ELR (cell line): ENCODE results near the gene GNA12.
"Not testable (repeated sequence)": the region's sequence is repeated elsewhere in the genome, so short reads cannot be mapped to it uniquely, and the experiment has no call there.

Source experiments
- DNase-seq: peaks from one replicate; pipeline ENCODE4 v3.0.0-alpha.2; 2015; ENCODE audit warnings: low read depth

Gene GNA12

GRCh38 chr7:2711895-2712675 lies 132.0 kb downstream of the GNA12 start:
- DNase-seq: no peak

GRCh38 chr7:2710901-2711551 lies 133.1 kb downstream of the GNA12 start:
- DNase-seq: peak; percentile 25

- no peak for DNase-seq
These were observed 133.8 kb downstream of the GNA12 start for GRCh38 chr7:2710286-2710655.

GRCh38 chr7:2709553-2710285 lies 134.4 kb downstream of the GNA12 start:
- peak; percentile 54 for DNase-seq

GRCh38 chr7:2708547-2709310 lies 135.4 kb downstream of the GNA12 start:
- no peak for DNase-seq

GRCh38 chr7:2708041-2708440 lies 136.1 kb downstream of the GNA12 start:
- no peak for DNase-seq

- DNase-seq: no peak
These were observed 136.6 kb downstream of the GNA12 start for GRCh38 chr7:2707481-2707880.

- DNase-seq: no peak
These were observed 137.4 kb downstream of the GNA12 start for GRCh38 chr7:2706685-2707126.

- DNase-seq: no peak
These were observed 138.6 kb downstream of the GNA12 start for GRCh38 chr7:2705371-2706096.

- no peak for DNase-seq
These were observed 141.5 kb downstream of the GNA12 start for GRCh38 chr7:2702594-2702957.

- no peak for DNase-seq
These were observed 142.1 kb downstream of the GNA12 start for GRCh38 chr7:2701832-2702593.

GRCh38 chr7:2701424-2701823 lies 142.7 kb downstream of the GNA12 start:
- no peak for DNase-seq

GRCh38 chr7:2700141-2700850 lies 143.8 kb downstream of the GNA12 start:
- no peak for DNase-seq

- DNase-seq: no peak
These were observed 144.9 kb downstream of the GNA12 start for GRCh38 chr7:2699289-2699620.

GRCh38 chr7:2698581-2699288 lies 145.4 kb downstream of the GNA12 start:
- DNase-seq: no peak

- not testable (repeated sequence) for DNase-seq
These were observed 150.0 kb downstream of the GNA12 start for GRCh38 chr7:2694122-2694436.

- not testable (repeated sequence) for DNase-seq
These were observed 150.5 kb downstream of the GNA12 start for GRCh38 chr7:2693420-2694121.

GRCh38 chr7:2692543-2692942 lies 151.6 kb downstream of the GNA12 start:
- no peak for DNase-seq

- not testable (repeated sequence) for DNase-seq
These were observed 152.1 kb downstream of the GNA12 start for GRCh38 chr7:2691932-2692439.
